Islet of Langerhans (tissue), 1 donor: ENCODE data around the gene WNT9A.

ENCODE experiments used
- FAIRE-seq: peaks from one replicate; lab custom pipeline; 2011; peaks lifted over from hg19 to GRCh38; lab: Jason Lieb, UNC

Gene WNT9A

GRCh38 chr1:227954163-227954850, 6.6 kb upstream of the WNT9A start:
- FAIRE-seq, result no peak

DNA sequence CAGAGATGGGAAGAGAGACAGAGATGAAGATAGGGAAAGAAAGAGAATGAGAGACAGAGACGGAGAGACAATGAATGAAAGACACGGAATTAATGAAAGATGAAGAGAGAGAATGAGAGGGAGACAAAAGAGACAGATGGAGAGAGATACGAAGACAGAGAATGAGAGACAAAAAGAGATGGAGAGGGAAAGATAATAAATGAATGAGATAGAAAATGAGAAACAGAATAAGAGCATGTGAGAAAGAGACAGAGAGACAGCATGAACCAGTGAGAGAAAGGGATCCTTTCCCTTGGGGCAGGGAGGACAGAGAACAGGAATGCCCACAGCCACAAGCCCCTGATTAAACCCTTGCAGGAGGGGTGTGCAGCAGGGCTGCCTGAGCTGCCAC, 5.3 kb upstream of the WNT9A start:
- FAIRE-seq, result no peak

GRCh38 chr1:227952374-227953021, 4.8 kb upstream of the WNT9A start:
- FAIRE-seq, result no peak

GRCh38 chr1:227951624-227952373, 4.1 kb upstream of the WNT9A start:
- FAIRE-seq, result no peak

- no peak for FAIRE-seq
Observed at GRCh38 chr1:227950735-227951346, 3.1 kb upstream of the WNT9A start.

DNA sequence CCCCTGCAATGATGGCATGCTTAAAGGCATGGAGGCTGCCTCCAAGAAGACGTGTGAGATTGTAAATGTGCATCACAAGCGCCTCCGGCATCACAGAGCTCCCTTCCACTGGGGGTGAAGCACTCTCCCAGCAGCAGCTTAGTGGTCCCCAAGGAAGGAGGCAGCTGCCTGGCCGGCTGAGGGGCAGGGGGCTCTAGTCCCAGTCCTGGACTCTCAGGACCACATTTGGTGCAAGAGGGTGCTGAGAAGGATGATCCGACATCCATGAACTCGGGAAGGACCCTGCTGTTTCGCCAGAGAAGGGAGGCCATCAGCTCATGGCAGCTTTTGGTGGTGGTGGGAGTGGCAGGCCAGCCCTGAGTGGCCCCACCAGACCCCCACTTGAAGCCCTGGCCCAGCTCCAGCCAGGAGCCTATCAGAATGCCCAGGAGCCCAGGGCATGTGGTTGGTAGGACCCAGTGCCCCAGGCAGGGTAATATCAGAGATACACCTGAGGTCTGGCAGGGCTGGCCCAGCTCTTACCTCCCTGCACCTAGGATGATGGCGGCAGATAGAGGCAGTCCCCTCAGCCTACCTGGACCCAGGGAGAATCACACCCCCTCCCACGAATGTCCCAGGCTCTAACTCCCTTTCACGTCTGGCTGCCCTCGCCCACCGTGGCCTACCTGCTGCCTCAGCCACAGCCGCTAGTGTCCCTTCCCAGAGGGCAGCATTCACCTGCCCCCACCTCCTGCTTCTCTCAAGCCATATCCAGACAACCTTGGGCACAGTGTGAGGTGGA, 2.4 kb upstream of the WNT9A start:
- FAIRE-seq, result no peak

DNA sequence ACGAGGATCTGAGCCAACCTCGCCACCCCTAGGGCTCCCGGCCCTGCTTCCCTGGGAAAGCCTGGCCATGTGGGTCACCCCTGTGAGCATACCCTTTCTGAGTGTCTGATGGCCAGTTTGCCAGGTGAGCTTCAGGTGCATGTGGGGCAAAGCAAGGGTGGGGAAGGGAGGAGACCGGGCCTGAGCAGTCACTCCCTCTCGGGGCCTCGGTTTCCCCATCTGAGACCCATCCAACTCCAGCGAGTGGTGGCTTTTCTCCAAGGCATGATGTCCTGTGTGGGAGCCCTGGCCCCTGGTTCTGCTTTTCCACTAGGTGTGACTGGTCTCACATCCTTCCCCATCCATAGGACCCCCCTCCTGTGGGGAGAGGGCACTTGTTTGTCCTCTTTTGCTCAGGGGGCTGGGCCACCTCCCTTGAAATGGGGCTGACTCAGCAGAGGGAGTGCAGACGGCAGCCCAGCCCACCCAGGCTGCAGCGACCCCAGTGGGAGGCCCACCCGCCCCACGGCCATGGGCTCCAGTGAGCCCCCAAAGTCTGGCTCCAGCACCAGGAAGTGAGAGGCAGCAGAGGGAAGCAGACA, 1.7 kb upstream of the WNT9A start:
- FAIRE-seq, result no peak

DNA sequence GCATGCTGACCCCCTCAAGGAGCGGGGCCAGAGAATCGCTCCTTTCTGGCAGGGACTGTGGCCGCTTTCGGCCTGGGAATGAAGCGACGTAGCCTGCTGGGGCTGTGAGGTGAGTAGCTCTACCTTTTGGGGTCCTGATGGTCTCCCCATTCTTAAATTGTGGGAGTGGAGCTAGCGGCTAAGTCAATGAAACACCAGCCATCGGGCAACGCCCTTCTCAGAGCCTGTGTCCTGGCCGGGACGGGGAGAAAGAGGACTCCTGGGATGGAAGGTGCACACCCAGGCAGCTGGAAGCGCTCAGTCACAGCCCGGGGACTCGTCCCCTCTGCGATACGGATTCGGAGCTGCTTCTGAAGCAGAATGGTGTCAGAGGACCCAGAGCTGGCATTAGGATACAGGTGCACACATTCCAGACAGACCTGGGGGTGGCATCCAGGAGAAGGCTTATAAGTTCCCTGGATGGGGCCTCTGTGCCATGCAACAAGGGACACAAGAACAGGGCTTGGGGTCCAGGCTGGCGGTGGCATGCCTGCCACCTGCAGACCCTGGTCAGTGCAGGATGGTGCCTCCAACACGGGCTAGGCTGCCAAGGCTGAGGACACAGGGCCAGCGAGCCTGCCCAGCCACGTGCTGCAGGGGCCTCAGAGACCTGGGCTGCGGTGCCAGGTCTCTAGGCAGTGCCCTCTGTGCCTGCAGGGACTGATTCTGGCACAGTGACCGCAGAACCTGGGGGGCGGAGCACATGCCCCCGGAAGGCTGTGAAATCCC, 945 bp upstream of the WNT9A start:
- no peak for FAIRE-seq

- FAIRE-seq, result no peak
Observed at GRCh38 chr1:227947386-227947675, 401 bp downstream of the WNT9A start.

DNA sequence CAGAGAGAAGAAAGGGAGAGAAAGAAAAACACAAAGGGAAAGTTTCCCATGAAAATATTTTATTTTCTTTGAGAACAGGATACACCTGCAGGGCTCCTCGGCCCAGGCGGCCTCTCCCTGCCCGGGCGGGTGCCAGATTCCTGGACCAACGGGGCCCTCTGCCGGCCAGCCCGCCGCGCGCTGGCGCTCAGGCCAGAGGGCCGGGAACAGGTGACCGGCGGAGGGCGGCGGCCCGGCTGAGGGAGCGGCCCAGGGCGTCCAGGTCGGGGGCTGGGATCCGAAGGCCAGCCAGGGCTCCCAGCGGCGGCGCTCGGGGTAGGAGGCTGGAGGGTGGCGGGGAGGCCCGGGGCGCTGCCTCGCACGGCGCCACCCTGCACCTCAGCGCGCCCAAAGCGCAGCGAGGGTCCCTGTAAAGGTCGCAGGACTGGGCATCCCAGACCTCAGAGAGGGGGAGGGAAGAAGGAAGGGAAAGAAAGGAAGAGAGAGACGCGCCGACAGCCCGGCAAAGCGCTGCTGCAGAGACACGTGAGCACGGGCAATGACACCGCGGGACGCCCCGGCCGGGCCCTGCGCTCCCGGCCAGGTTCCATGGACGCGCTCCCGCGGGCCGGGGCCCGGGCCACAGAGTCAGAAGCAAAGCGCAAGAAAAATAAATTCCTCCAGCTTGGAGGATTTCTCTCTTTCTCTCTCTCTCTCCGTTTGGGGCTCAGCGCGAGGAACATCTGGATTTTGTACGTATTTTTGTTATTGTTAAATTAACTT, 927 bp downstream of the WNT9A start:
- FAIRE-seq, result no peak

DNA sequence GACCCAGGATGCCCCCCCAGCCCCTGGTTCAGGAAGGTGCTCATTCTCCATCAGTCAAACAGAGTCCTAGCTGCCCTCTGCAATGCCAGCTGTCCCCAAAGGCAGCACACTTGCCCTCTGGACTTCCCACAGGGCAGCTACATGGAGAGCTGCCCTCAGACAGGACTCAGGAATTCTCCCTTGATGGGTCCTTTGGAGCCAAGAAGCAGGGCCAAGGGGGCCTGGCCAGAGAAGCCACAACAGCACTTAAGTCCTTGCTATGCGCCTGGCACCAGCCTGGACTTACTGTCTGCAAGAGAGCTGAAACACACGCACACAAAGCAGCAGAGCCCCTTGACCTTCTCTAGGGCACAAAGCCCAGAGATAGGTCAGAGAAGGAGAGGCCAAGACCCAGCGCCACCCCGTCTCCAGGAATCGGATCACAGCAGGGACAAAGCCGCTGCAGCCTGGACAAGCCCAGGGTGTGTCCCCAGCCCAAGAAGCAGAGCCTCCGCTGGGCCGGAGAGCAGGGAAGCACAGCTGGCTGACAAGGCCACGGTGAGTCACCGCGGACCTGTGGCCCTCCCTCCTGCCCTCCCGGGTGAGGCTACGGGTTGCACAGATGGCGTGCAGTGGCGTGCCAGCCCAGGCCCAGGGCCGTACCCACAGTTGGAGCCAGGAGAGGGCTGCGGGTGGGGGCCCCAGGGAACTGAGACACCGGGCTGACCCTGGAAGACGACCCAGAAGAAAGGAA, 1.7 kb downstream of the WNT9A start:
- peak; percentile 30 for FAIRE-seq

GRCh38 chr1:227944931-227945890, 2.5 kb downstream of the WNT9A start:
- FAIRE-seq, result no peak

DNA sequence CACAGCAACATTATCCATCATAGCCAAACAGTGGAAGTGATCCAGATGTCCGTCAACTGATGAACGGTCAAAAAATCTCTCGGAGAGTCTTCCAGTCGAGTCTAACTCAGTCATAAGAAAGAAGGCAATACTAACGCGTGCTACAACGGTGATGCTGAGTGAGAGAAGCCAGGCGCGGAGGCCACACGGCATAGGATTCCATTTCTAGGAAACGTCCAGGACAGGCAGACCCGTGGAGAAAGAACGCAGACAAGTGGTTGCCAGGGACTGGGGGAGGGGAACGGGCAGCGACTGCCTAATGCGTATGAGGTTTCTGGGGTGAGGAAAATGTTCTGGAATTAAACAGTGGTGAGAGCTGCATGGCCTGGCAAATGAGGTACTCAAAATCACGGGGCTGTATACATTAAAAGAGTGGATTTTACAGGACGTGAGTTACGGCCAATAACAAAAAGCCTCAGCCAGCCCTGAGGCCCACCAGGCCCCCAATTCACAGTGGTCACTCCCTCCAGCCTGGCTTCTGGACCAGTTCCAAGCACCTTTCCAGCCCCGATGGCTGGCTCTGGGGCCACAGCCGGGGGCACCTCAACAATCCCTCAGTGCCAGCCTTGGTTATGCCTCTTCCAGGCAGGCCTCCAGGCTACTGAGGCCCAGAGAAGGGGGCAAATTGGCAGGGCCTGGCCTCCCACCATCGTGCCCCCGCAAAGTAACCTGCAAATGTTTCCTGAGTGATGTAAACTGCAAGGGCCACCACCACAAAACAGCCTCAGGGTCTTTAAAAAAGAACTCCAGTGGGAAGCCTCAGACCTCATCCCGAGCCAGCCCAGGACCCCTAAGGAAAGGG, 3.4 kb downstream of the WNT9A start:
- FAIRE-seq, result no peak

DNA sequence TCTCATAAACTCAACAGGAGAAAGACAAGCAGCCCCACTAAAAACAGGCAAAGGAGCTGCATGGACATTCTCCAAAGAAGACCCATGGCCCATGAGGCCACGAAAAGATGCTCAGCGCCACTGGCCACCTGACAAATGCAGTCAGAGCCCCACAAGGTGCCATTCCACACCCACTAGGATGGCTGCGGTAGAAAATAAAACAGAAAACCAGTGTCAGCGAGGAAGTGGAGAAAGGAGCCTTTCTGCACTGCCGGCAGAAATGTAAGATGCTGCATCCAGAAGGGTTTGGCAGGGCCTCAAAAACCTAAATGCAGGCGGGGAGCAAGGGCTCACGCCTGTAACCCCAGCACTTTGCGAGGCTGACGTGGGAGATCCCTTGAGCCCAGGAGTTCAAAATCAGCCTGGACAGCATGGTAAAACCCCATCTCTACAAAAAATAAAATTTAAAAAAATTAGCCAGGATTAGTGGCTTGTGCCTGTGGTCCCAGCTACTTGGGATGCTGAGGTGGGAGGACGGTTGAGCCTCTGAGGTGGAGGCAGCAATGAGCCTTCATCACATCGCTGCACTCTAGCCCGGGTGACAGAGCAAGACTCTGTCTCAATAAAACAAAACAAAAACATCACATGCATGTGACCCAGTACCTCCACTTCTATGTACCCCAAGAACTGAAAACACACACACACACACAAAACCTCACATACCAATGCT, 4.2 kb downstream of the WNT9A start:
- FAIRE-seq, result no peak

GRCh38 chr1:227942716-227943261, 4.9 kb downstream of the WNT9A start:
- no peak for FAIRE-seq

- no peak for FAIRE-seq
Observed at GRCh38 chr1:227942021-227942715, 5.6 kb downstream of the WNT9A start.
